Measurements from ENCODE around the gene CST3.
A peak's percentile ranks its signal among the peaks of the same experiment; 100 is the strongest.

CST3 gene

DNA sequence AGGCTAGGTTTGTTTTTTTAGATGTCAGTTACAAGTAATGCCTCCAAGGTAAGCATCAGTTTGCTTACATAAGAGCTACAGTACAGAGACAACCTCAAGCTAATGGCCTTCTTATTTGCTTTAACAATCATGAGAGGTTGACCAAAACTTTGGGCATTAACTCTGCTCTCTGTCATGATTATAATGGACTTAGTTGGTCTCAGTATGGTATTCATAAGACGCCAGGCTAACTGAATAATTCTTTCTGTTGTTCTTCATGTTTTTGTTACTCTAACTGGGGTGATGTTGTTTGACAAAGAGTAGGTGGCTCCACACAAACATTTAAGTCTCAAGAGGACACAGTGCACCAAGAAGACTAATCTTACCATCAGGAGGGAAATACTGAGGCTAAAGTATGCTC is 41.8 kb downstream of the CST3 start:
- in situ Hi-C loops (cut with HindIII; ENCODE audit: low pct_unique_long_range_greater_than_20kb, low sequenced_read_pairs): no loop called here
- no peak for TF ChIP-seq JUND (IDR thresholded peaks at IDR 0.05; ENCODE audit: low read depth)
- DNase-seq (ENCODE audit: low read depth in 1 of 2, low spot score in 1 of 2): peak in 1 of 2 experiments; percentile 90

- no peak for DNase-seq (ENCODE audit: low read depth in 1 of 2, low spot score in 1 of 2)
- TF ChIP-seq JUND (IDR thresholded peaks at IDR 0.05; ENCODE audit: low read depth): no peak
- in situ Hi-C loops (cut with HindIII; ENCODE audit: low pct_unique_long_range_greater_than_20kb, low sequenced_read_pairs): no loop called here
Measured at GRCh38 chr20:23588434-23589403, 49.0 kb downstream of the CST3 start.

GRCh38 chr20:23587631-23588030 is 50.1 kb downstream of the CST3 start:
- no peak for TF ChIP-seq JUND (IDR thresholded peaks at IDR 0.05; ENCODE audit: low read depth)
- DNase-seq (ENCODE audit: low read depth in 1 of 2, low spot score in 1 of 2): no peak
- in situ Hi-C loops (cut with HindIII; ENCODE audit: low pct_unique_long_range_greater_than_20kb, low sequenced_read_pairs): no loop called here

DNA sequence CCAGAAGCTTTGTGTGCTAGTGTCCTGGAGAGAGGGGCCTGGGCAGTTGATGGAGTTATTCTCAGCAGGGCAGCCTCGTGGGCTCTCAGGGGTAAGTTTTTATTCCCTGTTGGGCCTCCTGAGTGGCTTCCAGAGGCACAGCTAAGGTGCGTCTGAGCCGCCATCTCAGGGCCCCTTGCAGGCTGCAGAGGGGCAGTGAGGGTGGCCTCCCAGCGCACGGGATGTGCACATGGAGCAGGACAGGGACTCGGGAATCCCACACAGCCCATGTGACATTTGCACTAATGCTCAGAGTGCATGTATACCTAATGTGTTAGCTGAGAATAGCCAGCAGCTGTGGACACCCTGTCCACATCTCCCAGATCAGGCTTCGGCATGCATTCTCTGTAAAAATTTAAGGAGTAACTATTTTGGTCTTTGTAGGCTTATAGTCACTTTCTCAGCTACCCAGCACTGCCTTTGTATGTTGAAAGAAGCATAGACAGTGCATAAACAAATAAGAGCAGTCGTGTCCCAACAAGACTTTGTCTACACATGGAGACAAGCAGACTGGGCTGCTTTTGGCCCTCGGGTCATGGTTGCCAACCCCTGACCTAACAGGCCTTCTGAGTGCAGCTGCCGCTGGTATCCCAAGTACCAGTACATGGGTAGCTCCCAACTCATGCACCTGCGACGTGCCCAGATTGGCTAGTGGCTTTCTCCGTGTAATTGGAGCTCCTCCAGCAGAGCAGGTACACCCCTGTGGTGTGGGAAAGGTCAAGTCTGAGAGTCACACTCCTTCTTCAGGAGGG is 50.8 kb downstream of the CST3 start:
- no peak for TF ChIP-seq JUND (IDR thresholded peaks at IDR 0.05; ENCODE audit: low read depth)
- in situ Hi-C loops (cut with HindIII; ENCODE audit: low pct_unique_long_range_greater_than_20kb, low sequenced_read_pairs): no loop called here
- DNase-seq (ENCODE audit: low read depth in 1 of 2, low spot score in 1 of 2): peak in 1 of 2 experiments; percentile 91

- peak in 1 of 2 experiments; percentile 73 for DNase-seq (ENCODE audit: low read depth in 1 of 2, low spot score in 1 of 2)
- in situ Hi-C loops (cut with HindIII; ENCODE audit: low pct_unique_long_range_greater_than_20kb, low sequenced_read_pairs): no loop called here
- no peak for TF ChIP-seq JUND (IDR thresholded peaks at IDR 0.05; ENCODE audit: low read depth)
Measured at GRCh38 chr20:23585808-23586734, 51.7 kb downstream of the CST3 start.

DNA sequence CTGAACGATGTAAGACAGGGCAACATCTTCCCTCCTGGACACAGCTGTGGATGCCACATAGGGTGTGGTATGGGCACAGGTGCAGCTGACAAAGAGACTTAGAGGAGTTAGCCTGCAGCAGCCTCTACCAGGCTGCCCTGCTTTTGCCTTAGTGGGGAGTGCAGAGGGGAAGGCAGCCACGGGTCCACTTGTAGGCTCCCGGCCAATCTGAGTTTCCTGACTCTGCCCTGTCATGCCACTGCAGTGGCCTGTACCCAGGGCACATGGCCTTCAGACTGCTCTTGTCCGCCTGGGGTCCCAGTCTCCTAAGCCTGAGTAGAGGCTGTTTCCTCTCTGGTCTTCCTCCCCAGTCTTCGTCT is 52.3 kb downstream of the CST3 start:
- no peak for DNase-seq (ENCODE audit: low read depth in 1 of 2, low spot score in 1 of 2)
- no peak for TF ChIP-seq JUND (IDR thresholded peaks at IDR 0.05; ENCODE audit: low read depth)
- in situ Hi-C loops (cut with HindIII; ENCODE audit: low pct_unique_long_range_greater_than_20kb, low sequenced_read_pairs): no loop called here

DNA sequence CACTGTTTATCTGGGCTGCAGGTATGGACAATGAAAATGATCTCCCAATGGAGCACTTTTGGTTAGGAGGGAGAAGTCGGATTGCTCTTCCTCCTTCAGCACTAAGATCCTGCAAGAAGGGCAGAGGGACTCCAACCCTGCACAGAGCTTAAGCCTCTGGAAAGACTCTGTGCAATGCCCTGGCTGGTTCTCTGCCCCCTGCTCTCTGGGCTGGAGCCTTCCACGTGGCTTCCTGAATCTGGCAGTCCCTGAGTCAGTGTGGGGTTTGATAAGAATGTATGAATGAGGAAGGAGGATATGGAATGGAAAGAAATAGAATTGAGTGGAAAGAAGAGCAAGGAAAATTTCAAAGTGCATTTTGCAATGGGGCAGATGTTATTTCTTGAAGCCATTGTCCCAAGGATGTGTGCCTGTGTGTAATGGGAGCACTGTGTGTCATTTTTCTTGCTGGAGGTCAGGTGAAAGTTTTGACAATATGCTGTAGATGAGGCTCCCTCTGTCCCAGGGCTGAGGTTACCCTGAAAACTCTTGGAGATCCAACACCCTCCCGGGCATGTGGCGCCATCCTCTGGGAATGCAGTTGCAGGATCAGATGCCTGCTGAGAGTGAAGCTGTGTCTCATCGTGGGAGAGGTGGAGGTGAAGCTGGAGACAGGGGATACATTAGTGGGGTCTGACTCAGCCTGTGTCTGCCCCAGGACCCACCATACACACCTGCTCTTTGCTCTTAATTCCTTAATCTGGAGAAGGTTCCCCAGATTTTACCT is 53.1 kb downstream of the CST3 start:
- TF ChIP-seq JUND (IDR thresholded peaks at IDR 0.05; ENCODE audit: low read depth): no peak
- in situ Hi-C loops (cut with HindIII; ENCODE audit: low pct_unique_long_range_greater_than_20kb, low sequenced_read_pairs): no loop called here
- DNase-seq (ENCODE audit: low read depth in 1 of 2, low spot score in 1 of 2): peak in 1 of 2 experiments; percentile 45
